ENCODE results near the gene FGF12. TPM values are rescaled to one million over a fixed set of nuclear protein-coding genes. Genes with fewer than 3 reads are reported as not detected.

The FGF12 gene
- total RNA-seq, 1 experiment from 2014 or later = 0.07 TPM

- intact Hi-C loops (cut with micrococcal nuclease) = no loop called here
- RAD21 ChIA-PET (ENCODE audit: low non-redundant PET in 1 of 2, low total read pairs in 2 of 2, uncharacterized antibody in 2 of 2, unreplicated experiment in 2 of 2) = no interaction called here
- ATAC-seq = no peak
Observed at GRCh38 chr3:192629429-192629828, 97.9 kb downstream of the FGF12 start.

More at GRCh38 chr3:192629429-192629828, 97.9 kb downstream of the FGF12 start:
- no peaks in the 10 kb centered on the region for H3K9me2 ChIP-seq (ENCODE audit: insufficient read depth)
- no peaks in the 10 kb centered on the region for H3K36me3 ChIP-seq (ENCODE audit: control insufficient read depth in 1 of 2, insufficient read depth in 2 of 2, low read length in 2 of 2)
- BruUV-seq (replicated peaks) = no TSS peak
- no peak overlapping the region for H3K4me2 ChIP-seq (ENCODE audit: low read length)
- no peaks in the 10 kb centered on the region for H3K9me3 ChIP-seq (ENCODE audit: control insufficient read depth in 1 of 2, insufficient read depth in 1 of 2, low read depth in 1 of 2, low read length in 2 of 2)
- H3K9ac ChIP-seq (ENCODE audit: low read length) = no peak overlapping the region
- ChIA-PET CTCF (no interaction called here), POLR2A (no interaction called here)
- DNase-seq (ENCODE audit: low read depth, low spot score) = no peak
- H3K79me2 ChIP-seq (ENCODE audit: insufficient read depth, low read length) = no peaks in the 10 kb centered on the region
- H3K27me3 ChIP-seq (ENCODE audit: insufficient read depth, low read length) = peaks cover 26% of the 10 kb centered on the region
- no peaks in the 10 kb centered on the region for H3K4me1 ChIP-seq (ENCODE audit: control insufficient read depth in 1 of 2, insufficient read depth in 2 of 2, low read length in 2 of 2)
- TF ChIP-seq ZFX (IDR thresholded peaks at IDR 0.05) = no peak
- TF ChIP-seq FOSL1 (IDR thresholded peaks at IDR 0.05; ENCODE audit: low read depth) = no peak
- TF ChIP-seq SRF (IDR thresholded peaks at IDR 0.05; ENCODE audit: low read depth) = no peak
- TF ChIP-seq POLR2AphosphoS5 (IDR thresholded peaks at IDR 0.05; ENCODE audit: low read depth, low read length) = no peak
- no peak for TF ChIP-seq RAD21 (IDR thresholded peaks at IDR 0.05; ENCODE audit: low read depth)
- no peak for TF ChIP-seq EZH2phosphoT487 (IDR thresholded peaks at IDR 0.05; ENCODE audit: borderline replicate concordance)
- TF ChIP-seq CTCF (IDR thresholded peaks at IDR 0.05 in 2 of 3, conservative IDR thresholded peaks at IDR 0.05 in 1 of 3; ENCODE audit: borderline replicate concordance in 1 of 3, insufficient read depth in 1 of 3, low read depth in 2 of 3, low read length in 2 of 3) = no peak
- no peak for TF ChIP-seq JUND (IDR thresholded peaks at IDR 0.05)
- TF ChIP-seq ZBTB33 (IDR thresholded peaks at IDR 0.05; ENCODE audit: extremely low read depth, insufficient replicate concordance, low read length) = no peak
- no peak for TF ChIP-seq SP1 (IDR thresholded peaks at IDR 0.05; ENCODE audit: low read depth)
- no peak for TF ChIP-seq EZH2 (IDR thresholded peaks at IDR 0.05)
- TF ChIP-seq EGR1 (IDR thresholded peaks at IDR 0.05; ENCODE audit: low read depth) = no peak
- TF ChIP-seq SIN3A (IDR thresholded peaks at IDR 0.05; ENCODE audit: low read depth) = no peak
- TF ChIP-seq ELF1 (IDR thresholded peaks at IDR 0.05; ENCODE audit: borderline replicate concordance, low read depth) = no peak
- no peak for TF ChIP-seq MAX (IDR thresholded peaks at IDR 0.05)
- H4K20me1 ChIP-seq (ENCODE audit: insufficient read depth) = no peaks in the 10 kb centered on the region
- H2AFZ ChIP-seq (ENCODE audit: low read depth, low read length, poor library complexity, severe bottlenecking) = no peak overlapping the region
- H3K27ac ChIP-seq (ENCODE audit: low read depth, low read length) = no peak overlapping the region
- no peak overlapping the region for H3K4me3 ChIP-seq (replicated peaks in 1 of 2; ENCODE audit: low read depth in 1 of 2, low read length in 2 of 2)
